ENCODE results near the gene ZNF217. TPM values are rescaled to one million over a fixed set of nuclear protein-coding genes. Genes with fewer than 3 reads are reported as not detected.
"Not testable (repeated sequence)": the region's sequence is repeated elsewhere in the genome, so short reads cannot be mapped to it uniquely, and the experiment has no call there.

The ZNF217 gene
- polyA plus RNA-seq, 2 of the 4 experiments (the other 2 are of a cell fraction): 22.2 to 30.5 TPM

- POLR2A ChIA-PET: no interaction called here
- no peak overlapping the region for H3K4me2 ChIP-seq
- peaks cover 5% of the 10 kb centered on the region; the same call in 1 of the 3 replicates for H3K4me1 ChIP-seq
- no peak for FAIRE-seq
- no peak overlapping the region for H3K27ac ChIP-seq
- no peak overlapping the region for H3K4me3 ChIP-seq
- ATAC-seq: peak in 1 of 2 experiments; percentile 39; a peak in 1 of 6 replicates
- CTCF ChIA-PET: no interaction called here
- 73% methylated on average over 11 of the region's 13 CpGs for WGBS (ENCODE audit: missing lambda C conversion rate)
- TF ChIP-seq GATA3 (IDR thresholded peaks at IDR 0.05; ENCODE audit: borderline replicate concordance) (no peak), HDAC2 (IDR thresholded peaks at IDR 0.05) (no peak), NR3C1 (IDR thresholded peaks at IDR 0.05) (no peak), HES2 (IDR thresholded peaks at IDR 0.05) (no peak), PHF8 (IDR thresholded peaks at IDR 0.05; ENCODE audit: borderline replicate concordance, low read depth) (no peak), MAFK (IDR thresholded peaks at IDR 0.05; ENCODE audit: partially characterized antibody) (peak; percentile 48), RARB (CRISPR knock-in tag; IDR thresholded peaks at IDR 0.05) (no peak), ZSCAN20 (CRISPR knock-in tag; IDR thresholded peaks at IDR 0.05) (no peak)
- H3K9me3 ChIP-seq: no peaks in the 10 kb centered on the region
- no peak for DNase-seq (ENCODE audit: low read depth in 1 of 2, low spot score in 1 of 2)
Measured at GRCh38 chr20:53524589-53525312, 68.9 kb downstream of the ZNF217 start.

DNA sequence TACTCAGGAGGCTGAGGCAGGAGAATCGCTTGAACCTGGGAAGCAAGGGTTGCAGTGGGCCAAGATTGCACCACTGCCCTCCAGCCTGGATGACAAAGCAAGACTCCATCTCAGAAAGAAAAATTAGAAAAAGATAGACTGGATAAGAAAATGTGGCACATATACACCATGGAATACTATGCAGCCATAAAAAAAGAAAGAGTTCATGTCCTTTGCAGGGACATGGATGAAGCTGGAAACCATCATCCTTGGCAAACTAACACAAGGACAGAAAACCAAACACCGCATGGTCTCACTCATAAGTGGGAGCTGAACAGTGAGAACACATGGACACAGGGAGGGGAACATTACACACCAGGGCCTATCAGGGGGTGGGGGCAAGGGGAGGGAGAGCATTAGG is 70.0 kb downstream of the ZNF217 start:
- H3K4me1 ChIP-seq; POLR2A ChIA-PET; FAIRE-seq; H3K4me2 ChIP-seq; ATAC-seq; H3K9me3 ChIP-seq; H3K27ac ChIP-seq; H3K4me3 ChIP-seq; CTCF ChIA-PET; DNase-seq (ENCODE audit: low read depth in 1 of 2, low spot score in 1 of 2): not testable (repeated sequence)
- WGBS (ENCODE audit: missing lambda C conversion rate): 55% methylated on average over 2 of the region's 2 CpGs

DNA sequence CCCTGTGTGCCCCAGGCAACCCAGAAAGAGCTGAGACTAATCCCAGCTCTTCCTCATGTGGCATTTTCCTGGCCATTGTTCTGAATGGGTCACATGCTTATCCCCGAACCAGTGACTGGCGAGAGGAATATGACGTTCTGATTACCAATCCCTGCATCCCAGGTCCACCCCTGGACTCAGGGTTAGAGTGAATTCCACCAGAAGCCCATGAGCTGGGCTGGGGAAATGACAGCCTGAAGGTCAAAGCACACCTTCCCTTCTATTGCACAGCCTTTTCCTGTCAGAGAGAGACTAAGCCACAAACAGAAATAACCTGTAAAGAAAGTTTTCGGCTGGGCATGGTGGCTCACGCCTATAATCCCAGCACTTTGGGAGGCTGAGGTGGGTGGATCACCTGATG is 70.9 kb downstream of the ZNF217 start:
- no peak for ATAC-seq
- Histone ChIP-seq H3K4me2 (no peak overlapping the region), H3K9me3 (no peaks in the 10 kb centered on the region), H3K4me1 (peaks cover 5% of the 10 kb centered on the region; the same call in 1 of the 3 replicates), H3K27ac (no peak overlapping the region), H3K4me3 (no peak overlapping the region)
- DNase-seq (ENCODE audit: low read depth in 1 of 2, low spot score in 1 of 2): no peak
- no peak for FAIRE-seq
- TF ChIP-seq CBX8 (IDR thresholded peaks at IDR 0.05) (no peak), TP53 (CRISPR knock-in tag; IDR thresholded peaks at IDR 0.05) (no peak)
- 32% methylated on average over 5 of the region's 5 CpGs for WGBS (ENCODE audit: missing lambda C conversion rate)
- ChIA-PET POLR2A (no interaction called here), CTCF (interaction anchor here (1.4 to 1.6 kb wide), 2 partner anchors 9 to 25 kb away, joined by 4 to 5 read pairs; no protein-coding TSS in a partner anchor)

DNA sequence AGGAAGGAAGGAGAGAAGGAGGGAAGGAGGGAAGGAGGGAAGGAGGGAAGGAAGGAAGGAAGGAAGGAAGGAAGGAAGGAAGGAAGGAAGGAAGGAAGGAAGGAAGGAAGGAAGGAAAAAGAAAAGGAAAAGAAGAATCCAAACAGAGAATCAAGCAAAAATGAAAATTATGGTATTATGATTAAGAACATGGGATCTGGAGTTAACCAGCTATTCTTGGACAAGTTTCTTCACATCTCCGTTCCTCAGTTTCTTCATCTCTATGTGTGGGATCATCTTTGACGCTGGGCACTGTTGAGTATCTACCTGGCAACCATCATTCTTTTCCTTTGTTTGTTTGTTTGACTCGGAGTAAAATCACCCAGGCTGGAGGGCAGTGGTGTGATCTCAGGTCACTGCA is 71.6 kb downstream of the ZNF217 start:
- FAIRE-seq (no peak), DNase-seq (ENCODE audit: low read depth in 1 of 2, low spot score in 1 of 2) (no peak), ATAC-seq (no peak)
- no peak overlapping the region for H3K4me3 ChIP-seq
- TF ChIP-seq POLR2AphosphoS2 (conservative IDR thresholded peaks at IDR 0.05; ENCODE audit: low read length) (no peak), RCOR1 (IDR thresholded peaks at IDR 0.05; ENCODE audit: low read depth, low read length) (no peak), CHD2 (IDR thresholded peaks at IDR 0.05; ENCODE audit: low read length, partially characterized antibody) (no peak)
- ChIA-PET POLR2A (no interaction called here), CTCF (interaction anchor here (0.6 to 1.6 kb wide), 3 partner anchors 8 to 91 kb away, joined by 3 to 5 read pairs (median 4); no protein-coding TSS in a partner anchor)
- H3K27ac ChIP-seq: no peak overlapping the region
- no peaks in the 10 kb centered on the region for H3K9me3 ChIP-seq
- no peak overlapping the region for H3K4me2 ChIP-seq
- 54% methylated on average over 3 of the region's 3 CpGs for WGBS (ENCODE audit: missing lambda C conversion rate)
- H3K4me1 ChIP-seq: peaks cover 5% of the 10 kb centered on the region; the same call in 1 of the 3 replicates

- DNase-seq (ENCODE audit: low read depth in 1 of 2, low spot score in 1 of 2) (peak; percentile 14 to 29), ATAC-seq (peak; percentile 27 to 39; a peak in 1 of 6 replicates)
- H3K9me3 ChIP-seq; H3K4me1 ChIP-seq; H3K4me2 ChIP-seq; H3K4me3 ChIP-seq; H3K27ac ChIP-seq; POLR2A ChIA-PET; FAIRE-seq; TF ChIP-seq FOSL2 (IDR thresholded peaks at IDR 0.05): not testable (repeated sequence)
- 0 out of 2 replicates have a peak, but pooled peaks have one; percentile 31 for TF ChIP-seq FOSL2 (CRISPR knock-in tag; IDR thresholded peaks at IDR 0.05)
- CTCF ChIA-PET: interaction anchor here (1.6 kb wide), 1 partner anchor 8 kb away, joined by 4 read pairs; no protein-coding TSS in a partner anchor
- WGBS (ENCODE audit: missing lambda C conversion rate): 5% methylated on average over 5 of the region's 5 CpGs
Measured at GRCh38 chr20:53521421-53521820, 72.2 kb downstream of the ZNF217 start.

Data from A549 (cell line).